T-helper 22 cell (primary cell): ENCODE results near the gene ZNF804A.

Source experiments
- DNase-seq: peaks from one replicate; pipeline ENCODE4 v3.0.0-alpha.2; 2020; ENCODE audit warnings: low read depth

ZNF804A gene

GRCh38 chr2:184611361-184612085, 13.2 kb downstream of the ZNF804A start:
- DNase-seq = no peak

GRCh38 chr2:184620367-184620766, 22.0 kb downstream of the ZNF804A start:
- no peak for DNase-seq

DNA sequence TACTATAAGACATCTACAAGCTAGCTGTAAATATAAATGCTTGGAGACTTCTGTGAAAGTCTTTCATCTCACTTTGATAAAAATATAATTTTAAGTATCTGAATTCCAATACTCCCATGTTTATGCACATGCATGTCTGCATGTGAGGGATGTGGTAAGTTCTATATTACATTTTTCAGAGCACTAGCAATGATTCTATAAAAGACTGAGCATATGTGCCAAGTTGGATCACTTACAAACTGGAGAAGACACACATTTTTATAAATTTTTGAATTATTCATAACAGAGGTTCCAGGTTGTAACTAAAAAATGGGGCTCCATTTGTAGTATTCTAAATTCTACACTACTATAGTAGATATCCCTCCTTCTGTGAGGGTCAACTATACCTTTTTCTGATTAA, 26.0 kb downstream of the ZNF804A start:
- DNase-seq = no peak

DNA sequence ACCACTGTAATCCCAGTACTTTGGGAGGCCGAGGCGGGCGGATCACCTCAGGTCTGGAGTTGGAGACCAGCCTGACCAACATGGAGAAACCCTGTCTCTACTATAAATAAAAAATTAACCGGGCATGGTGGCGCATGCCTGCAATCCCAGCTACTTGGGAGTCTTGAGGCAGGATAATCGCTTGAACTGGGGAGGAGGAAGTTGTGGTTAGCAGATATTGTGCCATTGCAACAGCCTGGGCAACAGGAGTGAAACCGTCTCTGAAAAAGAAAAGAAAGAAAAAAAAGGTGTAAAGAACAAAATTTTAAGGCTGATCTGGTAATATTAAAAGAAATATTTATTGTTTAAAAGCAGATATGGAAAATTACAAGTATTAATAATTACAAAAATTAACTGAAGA, 29.7 kb downstream of the ZNF804A start:
- DNase-seq = no peak

- DNase-seq = no peak
Observed at GRCh38 chr2:184633726-184634125, 35.4 kb downstream of the ZNF804A start.

- no peak for DNase-seq
Observed at GRCh38 chr2:184637781-184638180, 39.5 kb downstream of the ZNF804A start.

GRCh38 chr2:184644685-184645084, 46.4 kb downstream of the ZNF804A start:
- DNase-seq = no peak

GRCh38 chr2:184646177-184646576, 47.8 kb downstream of the ZNF804A start:
- DNase-seq = no peak

DNA sequence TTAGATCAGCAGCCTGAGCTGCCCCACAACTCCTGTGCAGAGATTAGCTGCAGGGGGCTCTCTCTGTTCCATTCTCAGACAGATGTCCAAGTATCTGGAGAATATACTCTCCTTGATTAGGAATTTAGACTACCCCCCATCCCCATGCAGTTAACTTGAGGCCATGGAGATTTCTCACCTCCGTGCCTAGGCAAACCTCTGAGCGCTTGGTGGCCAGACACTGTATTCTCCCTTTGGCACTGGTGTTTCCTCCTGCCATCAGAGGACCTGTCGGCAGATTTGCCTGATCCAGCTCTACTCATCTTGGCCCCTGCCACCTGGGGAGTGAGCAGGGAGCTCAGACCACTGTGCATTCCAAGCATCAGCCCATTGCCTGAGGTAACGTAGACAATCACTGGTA, 48.3 kb downstream of the ZNF804A start:
- no peak for DNase-seq

- no peak for DNase-seq
Observed at GRCh38 chr2:184654945-184655344, 56.6 kb downstream of the ZNF804A start.

DNA sequence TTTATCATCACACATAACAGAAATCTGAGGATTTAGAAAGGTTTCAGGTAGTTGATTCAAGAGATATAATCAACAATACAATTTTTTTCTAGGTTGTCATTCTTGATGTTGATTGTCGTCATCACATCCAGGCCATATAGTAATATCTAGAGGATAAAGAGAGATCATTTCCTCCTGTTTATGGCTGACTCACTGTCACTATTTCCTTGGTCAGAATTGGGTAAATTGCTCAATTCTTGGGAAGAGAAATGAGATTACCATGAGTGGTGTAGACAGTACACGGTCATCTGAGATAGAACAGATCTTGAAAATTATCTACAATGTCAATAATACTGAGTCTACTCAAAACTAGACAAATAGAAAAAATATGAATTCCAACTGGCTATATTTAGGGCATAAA, 78.8 kb downstream of the ZNF804A start:
- DNase-seq = no peak

DNA sequence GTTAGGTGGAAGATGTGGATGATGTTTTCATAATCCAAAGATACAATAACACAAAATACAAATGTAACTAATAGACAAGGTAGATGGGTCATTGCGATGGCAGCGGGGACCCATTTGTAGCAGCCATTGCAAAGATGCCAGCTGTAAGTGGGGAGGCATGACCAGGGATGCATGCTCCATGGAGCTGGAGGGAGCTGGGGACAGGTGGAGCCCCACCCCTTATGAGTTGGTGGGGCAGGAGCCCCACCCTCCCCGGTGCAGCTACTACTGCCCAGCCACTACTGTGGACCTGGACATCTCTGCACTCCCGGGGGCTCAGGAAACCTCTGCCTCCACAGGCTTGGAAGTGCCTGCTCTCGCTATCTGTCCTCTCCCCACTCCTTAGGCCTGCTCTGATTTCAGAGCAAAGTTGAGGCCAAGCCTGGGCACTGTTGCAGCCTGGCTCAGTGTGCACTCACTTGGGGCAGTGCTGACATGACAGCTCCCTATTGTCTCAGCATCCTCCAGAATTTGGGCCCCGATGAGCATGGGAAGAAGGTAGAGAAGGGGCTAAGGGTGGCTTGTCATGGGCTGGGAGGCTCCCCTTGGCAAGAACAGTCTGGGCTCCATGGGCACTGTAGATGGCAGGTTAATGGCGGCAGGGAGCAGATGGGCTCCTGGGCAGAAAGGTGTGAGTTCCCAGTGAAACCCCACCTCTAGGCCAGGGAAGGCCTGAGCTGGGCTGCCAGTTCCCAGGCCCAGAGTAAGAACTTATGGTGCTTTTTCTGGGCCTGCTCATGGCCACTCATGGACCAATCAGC, 81.1 kb downstream of the ZNF804A start:
- DNase-seq = no peak

DNA sequence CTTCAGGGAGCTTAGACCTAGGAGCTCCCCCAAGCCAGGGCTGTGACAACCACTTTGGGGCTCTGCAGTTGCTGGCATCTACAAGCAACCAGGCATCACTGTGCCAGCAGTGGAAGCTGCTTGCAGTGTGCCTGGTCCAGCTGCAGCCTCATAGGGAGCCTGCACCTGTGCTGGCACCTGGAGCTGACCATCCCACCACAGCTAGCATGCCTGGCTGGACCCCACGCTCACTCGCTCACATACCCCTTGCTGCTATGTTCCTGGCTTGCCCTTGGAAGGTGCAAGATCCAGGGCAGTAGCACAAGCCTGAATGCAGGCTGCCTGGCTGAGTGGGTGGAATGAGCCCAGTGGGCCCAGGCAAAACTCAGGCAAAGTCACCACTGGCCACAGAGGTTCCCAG, 82.5 kb downstream of the ZNF804A start:
- no peak for DNase-seq

- DNase-seq = no peak
Observed at GRCh38 chr2:184681642-184682321, 83.5 kb downstream of the ZNF804A start.

GRCh38 chr2:184683911-184684310, 85.6 kb downstream of the ZNF804A start:
- DNase-seq = no peak

DNA sequence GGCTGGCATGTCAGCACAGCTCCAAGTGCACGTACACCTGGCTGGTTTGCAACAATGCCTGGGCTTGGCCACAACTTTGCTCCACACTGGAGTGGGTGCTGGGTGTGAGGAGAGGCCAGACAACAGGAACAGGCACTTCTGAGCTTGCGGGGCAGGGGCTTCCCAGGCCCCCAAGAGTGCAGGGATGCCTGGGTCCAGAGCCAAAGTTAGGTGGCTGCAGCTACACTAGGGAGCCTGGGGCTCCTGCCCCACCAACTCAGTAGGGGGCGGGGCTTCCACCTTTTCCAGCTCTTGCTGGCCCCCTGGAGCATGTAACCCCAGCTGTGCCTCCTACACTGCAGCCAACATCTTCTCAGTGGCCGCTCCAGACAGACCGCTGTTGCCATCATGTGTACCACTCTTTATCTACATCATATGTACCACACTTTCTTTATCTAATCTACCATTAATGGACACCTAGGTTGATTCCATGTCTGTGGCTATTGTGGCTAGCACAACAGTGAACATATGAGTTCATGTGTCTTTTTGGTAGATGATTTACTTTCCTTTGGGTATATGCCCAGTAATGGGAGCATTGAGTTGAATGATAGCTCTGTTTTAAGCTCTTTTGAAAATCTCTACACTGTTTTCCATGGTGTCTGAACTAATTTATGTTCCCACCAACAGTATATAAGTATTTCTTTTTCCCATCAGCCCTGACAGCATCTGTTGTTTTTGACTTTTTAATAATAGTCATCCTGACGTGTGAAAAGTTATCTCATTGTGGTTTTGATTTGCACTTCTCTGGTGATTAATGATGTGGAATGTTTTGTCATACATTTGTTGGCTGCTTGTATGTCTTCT, 87.9 kb downstream of the ZNF804A start:
- no peak for DNase-seq

- DNase-seq = no peak
Observed at GRCh38 chr2:184689638-184690037, 91.3 kb downstream of the ZNF804A start.

- DNase-seq = no peak
Observed at GRCh38 chr2:184692141-184692734, 93.9 kb downstream of the ZNF804A start.

DNA sequence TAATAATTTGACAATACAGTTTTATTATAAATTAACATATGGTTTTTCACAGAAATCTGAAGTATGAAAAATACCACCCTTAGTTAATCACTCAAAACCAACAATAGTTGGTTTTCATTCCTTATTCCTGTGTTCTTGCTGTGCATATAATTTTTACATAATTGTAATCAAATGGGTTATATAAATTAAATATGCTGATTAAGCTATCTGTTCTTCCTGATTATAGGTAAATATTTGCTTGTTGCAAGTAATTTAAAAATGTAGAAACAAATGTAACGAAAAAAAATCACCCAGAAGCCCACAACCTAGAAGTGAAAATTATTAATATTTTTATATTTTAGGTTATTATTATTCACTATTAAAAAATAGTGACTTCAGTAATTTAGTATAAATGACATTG, 98.3 kb downstream of the ZNF804A start:
- DNase-seq = no peak

- no peak for DNase-seq
Observed at GRCh38 chr2:184698476-184698875, 100.1 kb downstream of the ZNF804A start.

- DNase-seq = no peak
Observed at GRCh38 chr2:184721881-184722280, 123.6 kb downstream of the ZNF804A start.

DNA sequence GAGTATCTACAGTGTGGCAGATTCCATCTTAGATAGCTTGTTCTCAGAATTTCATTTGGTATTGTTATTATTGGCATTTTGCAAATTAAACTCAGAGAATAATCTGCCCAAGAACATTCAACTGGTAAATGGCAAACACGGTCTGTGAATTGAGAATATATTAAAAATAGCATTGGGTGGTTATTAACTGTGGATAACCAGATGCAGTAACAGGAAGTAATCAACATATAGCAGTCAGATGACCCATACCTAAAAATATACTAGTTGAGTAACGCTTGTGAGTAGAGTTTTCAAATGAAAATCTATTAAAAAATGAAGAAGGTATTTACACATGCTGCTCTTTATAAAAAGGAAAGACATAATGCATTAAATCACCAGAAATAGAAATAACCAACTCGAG, 129.5 kb downstream of the ZNF804A start:
- DNase-seq = no peak
